ENCODE measurements around the gene HELZ.

DNA sequence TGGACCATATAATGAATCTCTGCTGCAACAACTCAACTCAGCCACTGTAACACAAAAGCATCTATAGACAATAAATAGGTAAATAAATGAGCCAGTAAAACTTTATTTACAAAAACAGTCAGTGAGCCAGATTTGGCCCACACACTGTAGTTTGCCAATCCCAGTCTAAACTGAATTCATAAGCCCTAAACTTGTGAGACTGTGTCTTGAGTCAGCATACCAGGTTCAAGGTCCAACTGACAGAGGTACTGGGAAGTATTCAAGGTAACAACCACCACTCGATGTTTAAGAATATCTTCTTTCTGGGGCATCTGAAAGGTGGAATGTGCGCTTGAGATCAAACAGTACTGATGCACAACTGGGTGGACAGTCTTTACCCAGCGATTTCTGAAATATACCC lies 94.2 kb downstream of the HELZ start:
- TF ChIP-seq, protein P1, sequence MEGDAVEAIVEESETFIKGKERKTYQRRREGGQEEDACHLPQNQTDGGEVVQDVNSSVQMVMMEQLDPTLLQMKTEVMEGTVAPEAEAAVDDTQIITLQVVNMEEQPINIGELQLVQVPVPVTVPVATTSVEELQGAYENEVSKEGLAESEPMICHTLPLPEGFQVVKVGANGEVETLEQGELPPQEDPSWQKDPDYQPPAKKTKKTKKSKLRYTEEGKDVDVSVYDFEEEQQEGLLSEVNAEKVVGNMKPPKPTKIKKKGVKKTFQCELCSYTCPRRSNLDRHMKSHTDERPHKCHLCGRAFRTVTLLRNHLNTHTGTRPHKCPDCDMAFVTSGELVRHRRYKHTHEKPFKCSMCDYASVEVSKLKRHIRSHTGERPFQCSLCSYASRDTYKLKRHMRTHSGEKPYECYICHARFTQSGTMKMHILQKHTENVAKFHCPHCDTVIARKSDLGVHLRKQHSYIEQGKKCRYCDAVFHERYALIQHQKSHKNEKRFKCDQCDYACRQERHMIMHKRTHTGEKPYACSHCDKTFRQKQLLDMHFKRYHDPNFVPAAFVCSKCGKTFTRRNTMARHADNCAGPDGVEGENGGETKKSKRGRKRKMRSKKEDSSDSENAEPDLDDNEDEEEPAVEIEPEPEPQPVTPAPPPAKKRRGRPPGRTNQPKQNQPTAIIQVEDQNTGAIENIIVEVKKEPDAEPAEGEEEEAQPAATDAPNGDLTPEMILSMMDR (IDR thresholded peaks at IDR 0.05): no peak
- no peak for TF ChIP-seq POLR2A (IDR thresholded peaks at IDR 0.05)

Data from ovary (tissue), 3 donors.